ENCODE results near the gene MYO16. TPM values are rescaled to one million over a fixed set of nuclear protein-coding genes. Genes with fewer than 3 reads are reported as not detected.

MYO16 gene
- total RNA-seq, 1 donor from 2014 or later: 2.3 TPM

GRCh38 chr13:109226631-109227030 is 597.2 kb downstream of the MYO16 start:
- DNase-seq (ENCODE audit: low spot score, unreplicated experiment): no peak
- Mint-ChIP-seq H3K9me3 (ENCODE audit: low read depth) (peaks cover 13% of the 10 kb centered on the region), H3K36me3 (ENCODE audit: insufficient read depth) (no peaks in the 10 kb centered on the region), H3K27me3 (no peaks in the 10 kb centered on the region), H3K27ac (no peak overlapping the region), H3K4me1 (ENCODE audit: low read depth) (no peaks in the 10 kb centered on the region), H3K4me3 (ENCODE audit: low read depth) (no peak overlapping the region)
- TF ChIP-seq, protein P1, sequence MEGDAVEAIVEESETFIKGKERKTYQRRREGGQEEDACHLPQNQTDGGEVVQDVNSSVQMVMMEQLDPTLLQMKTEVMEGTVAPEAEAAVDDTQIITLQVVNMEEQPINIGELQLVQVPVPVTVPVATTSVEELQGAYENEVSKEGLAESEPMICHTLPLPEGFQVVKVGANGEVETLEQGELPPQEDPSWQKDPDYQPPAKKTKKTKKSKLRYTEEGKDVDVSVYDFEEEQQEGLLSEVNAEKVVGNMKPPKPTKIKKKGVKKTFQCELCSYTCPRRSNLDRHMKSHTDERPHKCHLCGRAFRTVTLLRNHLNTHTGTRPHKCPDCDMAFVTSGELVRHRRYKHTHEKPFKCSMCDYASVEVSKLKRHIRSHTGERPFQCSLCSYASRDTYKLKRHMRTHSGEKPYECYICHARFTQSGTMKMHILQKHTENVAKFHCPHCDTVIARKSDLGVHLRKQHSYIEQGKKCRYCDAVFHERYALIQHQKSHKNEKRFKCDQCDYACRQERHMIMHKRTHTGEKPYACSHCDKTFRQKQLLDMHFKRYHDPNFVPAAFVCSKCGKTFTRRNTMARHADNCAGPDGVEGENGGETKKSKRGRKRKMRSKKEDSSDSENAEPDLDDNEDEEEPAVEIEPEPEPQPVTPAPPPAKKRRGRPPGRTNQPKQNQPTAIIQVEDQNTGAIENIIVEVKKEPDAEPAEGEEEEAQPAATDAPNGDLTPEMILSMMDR (IDR thresholded peaks at IDR 0.05; ENCODE audit: unreplicated experiment): no peak

DNA sequence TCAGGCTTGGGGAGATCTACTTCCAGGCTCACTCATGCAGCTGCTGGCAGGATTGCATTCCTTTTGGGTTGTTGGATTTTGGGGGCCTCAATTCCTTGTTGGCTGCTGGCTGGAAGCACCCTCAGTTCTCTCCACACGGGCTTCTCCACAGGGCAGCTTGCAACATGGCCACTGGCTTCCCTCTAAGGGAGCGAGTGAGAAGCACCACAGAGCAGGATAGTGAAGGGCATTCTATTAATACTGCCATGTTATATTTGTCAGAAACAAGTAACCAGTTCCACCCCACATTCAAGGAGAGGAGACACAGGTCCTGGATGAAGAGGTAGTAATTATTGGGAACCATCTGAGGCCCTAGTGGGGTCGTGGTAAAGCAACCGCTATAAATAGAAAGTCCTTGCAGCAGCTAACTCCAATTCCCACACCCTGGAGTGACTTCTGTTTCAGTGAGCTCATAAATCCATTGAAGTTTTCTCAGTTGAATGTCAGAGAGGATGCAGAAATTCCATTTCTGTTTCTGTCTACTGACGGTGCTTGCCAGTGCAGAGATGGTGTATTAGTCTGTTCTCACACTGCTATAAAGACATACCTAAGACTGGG is 598.0 kb downstream of the MYO16 start:
- no peaks in the 10 kb centered on the region for H3K4me1 Mint-ChIP-seq (ENCODE audit: low read depth)
- H3K9me3 Mint-ChIP-seq (ENCODE audit: low read depth): peaks cover 13% of the 10 kb centered on the region
- H3K27me3 Mint-ChIP-seq: no peaks in the 10 kb centered on the region
- no peak for DNase-seq (ENCODE audit: low spot score, unreplicated experiment)
- no peaks in the 10 kb centered on the region for H3K36me3 Mint-ChIP-seq (ENCODE audit: insufficient read depth)
- no peak overlapping the region for H3K27ac Mint-ChIP-seq
- TF ChIP-seq, protein P1 (IDR thresholded peaks at IDR 0.05; ENCODE audit: unreplicated experiment): no peak
- no peak overlapping the region for H3K4me3 Mint-ChIP-seq (ENCODE audit: low read depth)

GRCh38 chr13:109228211-109228610 is 598.8 kb downstream of the MYO16 start:
- Mint-ChIP-seq H3K4me3 (ENCODE audit: low read depth) (no peak overlapping the region), H3K4me1 (ENCODE audit: low read depth) (no peaks in the 10 kb centered on the region), H3K27me3 (no peaks in the 10 kb centered on the region), H3K9me3 (ENCODE audit: low read depth) (peaks cover 12% of the 10 kb centered on the region), H3K36me3 (ENCODE audit: insufficient read depth) (no peaks in the 10 kb centered on the region), H3K27ac (no peak overlapping the region)
- DNase-seq (ENCODE audit: low spot score, unreplicated experiment): no peak
- TF ChIP-seq, protein P1 (IDR thresholded peaks at IDR 0.05; ENCODE audit: unreplicated experiment): no peak

DNA sequence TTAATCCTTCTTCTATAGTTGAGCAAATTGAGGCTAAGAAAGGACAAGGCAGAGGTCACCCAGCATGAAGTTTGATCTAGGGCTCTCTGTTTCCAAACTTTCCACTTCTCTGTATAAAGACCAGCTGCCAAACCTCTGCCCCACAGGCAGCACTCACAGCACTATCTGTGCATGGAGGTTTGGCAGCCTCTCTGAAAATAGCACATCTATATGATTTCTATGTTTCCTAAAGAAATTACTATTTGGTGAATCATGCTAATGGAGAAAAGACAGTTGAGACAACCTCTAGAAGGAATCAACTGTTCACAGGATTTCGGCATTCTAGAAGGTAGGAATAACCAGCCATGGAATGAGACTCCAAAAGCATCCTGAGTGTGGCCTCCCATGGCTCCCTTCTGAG is 602.5 kb downstream of the MYO16 start:
- H3K4me1 Mint-ChIP-seq (ENCODE audit: low read depth): no peaks in the 10 kb centered on the region
- no peaks in the 10 kb centered on the region for H3K9me3 Mint-ChIP-seq (ENCODE audit: low read depth)
- H3K36me3 Mint-ChIP-seq (ENCODE audit: insufficient read depth): no peaks in the 10 kb centered on the region
- TF ChIP-seq, protein P1 (IDR thresholded peaks at IDR 0.05; ENCODE audit: unreplicated experiment): no peak
- no peak for DNase-seq (ENCODE audit: low spot score, unreplicated experiment)
- no peak overlapping the region for H3K27ac Mint-ChIP-seq
- H3K4me3 Mint-ChIP-seq (ENCODE audit: low read depth): no peak overlapping the region
- H3K27me3 Mint-ChIP-seq: no peaks in the 10 kb centered on the region

GRCh38 chr13:109233293-109233692 is 603.9 kb downstream of the MYO16 start:
- H3K9me3 Mint-ChIP-seq (ENCODE audit: low read depth): no peaks in the 10 kb centered on the region
- no peaks in the 10 kb centered on the region for H3K36me3 Mint-ChIP-seq (ENCODE audit: insufficient read depth)
- DNase-seq (ENCODE audit: low spot score, unreplicated experiment): no peak
- no peak overlapping the region for H3K27ac Mint-ChIP-seq
- H3K27me3 Mint-ChIP-seq: no peaks in the 10 kb centered on the region
- TF ChIP-seq, protein P1 (IDR thresholded peaks at IDR 0.05; ENCODE audit: unreplicated experiment): no peak
- no peak overlapping the region for H3K4me3 Mint-ChIP-seq (ENCODE audit: low read depth)
- no peaks in the 10 kb centered on the region for H3K4me1 Mint-ChIP-seq (ENCODE audit: low read depth)

Measured in progenitor cell of endocrine pancreas (in vitro differentiated cells).